ENCODE results near the gene GNB1L.

Gene GNB1L

GRCh38 chr22:19859861-19860510 is 5.3 kb upstream of the GNB1L start:
- DNase-seq, result no peak

GRCh38 chr22:19857382-19857781 is 2.7 kb upstream of the GNB1L start:
- no peak for DNase-seq

DNA sequence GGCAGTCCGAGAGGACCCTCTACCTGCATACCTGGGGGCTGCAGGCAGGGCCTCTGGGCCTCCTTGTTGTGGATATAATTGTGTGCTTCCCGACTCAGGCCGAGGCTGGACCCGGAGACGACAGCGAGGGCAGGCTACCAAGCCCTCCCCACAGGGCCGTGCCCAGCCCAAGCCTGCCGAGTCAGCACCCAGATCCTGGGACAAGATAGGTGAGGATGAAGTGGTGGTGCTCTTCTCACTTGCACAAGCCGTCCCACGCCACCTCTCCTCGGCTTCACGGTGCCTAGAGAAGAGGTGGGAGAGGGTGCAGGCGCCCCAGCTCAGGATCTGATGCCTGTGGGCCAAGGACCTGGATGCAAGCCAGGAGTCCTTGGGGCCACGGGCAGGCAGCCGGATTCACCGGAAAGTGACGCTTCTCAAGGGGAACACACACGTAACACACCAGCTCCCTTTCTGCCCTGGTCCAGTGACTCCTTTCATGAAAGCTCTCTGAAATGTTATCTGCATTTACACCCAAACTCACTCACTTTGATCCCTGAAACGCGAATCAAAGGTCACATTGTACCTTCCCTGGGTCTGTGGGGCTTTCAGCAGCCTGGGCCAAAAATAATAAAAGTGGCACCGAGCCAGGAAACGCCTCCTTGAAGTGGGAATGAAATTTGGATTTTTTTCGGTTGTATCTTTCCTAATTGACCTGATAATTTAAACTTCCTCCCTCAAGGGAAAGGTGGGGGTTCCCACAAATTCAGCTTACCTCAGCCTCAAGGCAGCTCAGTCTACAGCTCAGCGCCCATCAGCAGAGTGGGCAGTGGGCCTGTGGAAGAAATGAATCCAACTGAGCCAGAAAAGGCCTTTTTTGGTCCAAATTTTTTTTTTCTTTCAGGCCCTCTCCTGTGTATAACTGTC is 1.1 kb upstream of the GNB1L start:
- DNase-seq, result peak; percentile 18

- no peak for DNase-seq
Measured at GRCh38 chr22:19853879-19854777, 546 bp downstream of the GNB1L start.

DNA sequence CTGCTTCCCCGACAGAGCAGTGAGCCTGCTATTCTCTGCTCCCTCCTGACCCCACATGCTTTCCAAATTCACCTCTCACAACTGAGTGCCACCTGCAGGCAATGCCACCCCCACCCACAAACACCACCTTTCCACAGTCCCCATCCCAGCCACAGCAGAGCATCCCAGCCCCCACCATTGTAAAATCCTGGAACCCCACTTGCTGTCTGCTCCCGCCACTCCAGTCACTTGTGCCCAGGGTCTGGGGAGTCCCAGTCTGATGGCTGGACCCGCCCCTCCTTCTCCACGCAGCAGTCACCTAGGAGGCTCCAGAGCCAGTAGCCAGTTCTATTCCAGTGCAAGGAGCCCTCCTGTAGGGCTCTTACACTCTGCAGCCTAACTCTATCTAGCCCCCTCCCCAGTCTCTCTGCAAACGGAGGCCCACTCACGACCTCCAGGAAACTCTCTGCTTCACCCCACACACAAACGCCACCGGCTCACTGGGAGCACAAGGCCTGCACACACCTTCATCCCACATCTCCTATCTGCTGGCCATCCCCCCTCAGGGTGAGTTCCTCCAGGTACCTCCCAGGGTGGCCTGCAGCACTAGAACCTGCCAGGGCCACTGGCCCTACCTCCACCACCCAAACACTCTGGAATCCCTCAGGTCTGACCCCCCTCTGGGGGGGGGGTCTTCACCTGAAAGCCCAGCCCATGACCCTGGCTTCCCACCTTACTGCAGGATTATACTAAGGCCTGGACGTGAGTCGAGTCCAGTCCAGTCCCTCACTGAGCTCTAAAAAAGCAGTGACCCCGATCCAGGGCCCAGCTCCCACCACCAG is 1.4 kb downstream of the GNB1L start:
- no peak for DNase-seq

DNA sequence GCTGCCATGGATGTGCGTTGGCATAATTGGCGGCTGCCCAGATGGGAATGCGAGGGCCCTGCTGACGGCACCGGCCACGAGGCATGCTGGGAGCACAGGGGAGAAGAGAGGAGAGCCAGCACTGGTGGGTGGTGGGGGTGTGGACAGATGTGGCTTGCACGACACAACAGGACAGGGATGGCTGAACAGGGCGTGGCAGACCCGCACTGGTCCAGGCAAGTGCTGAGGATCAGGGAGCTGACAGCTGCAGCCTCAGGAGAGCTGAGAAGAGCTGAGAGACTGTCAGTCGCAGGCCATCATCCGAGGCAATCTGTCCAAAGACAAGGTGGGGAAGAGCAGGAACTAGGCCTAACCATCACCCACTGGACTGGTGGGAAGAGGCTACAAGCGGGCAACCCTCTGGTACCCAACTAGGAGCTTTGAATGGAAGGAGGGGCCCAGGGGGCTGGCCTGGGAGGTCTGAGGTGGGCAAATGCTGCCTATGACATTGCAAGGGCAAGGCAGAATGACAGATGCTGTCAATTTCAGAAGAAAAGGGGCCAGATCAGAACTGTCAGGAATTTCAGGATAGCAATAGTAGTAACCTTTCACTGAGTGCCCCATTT is 2.4 kb downstream of the GNB1L start:
- DNase-seq, result no peak

- DNase-seq, result no peak
Measured at GRCh38 chr22:19851291-19852176, 3.1 kb downstream of the GNB1L start.

GRCh38 chr22:19850763-19851109 is 3.9 kb downstream of the GNB1L start:
- no peak for DNase-seq

GRCh38 chr22:19849835-19850762 is 4.6 kb downstream of the GNB1L start:
- no peak for DNase-seq

DNA sequence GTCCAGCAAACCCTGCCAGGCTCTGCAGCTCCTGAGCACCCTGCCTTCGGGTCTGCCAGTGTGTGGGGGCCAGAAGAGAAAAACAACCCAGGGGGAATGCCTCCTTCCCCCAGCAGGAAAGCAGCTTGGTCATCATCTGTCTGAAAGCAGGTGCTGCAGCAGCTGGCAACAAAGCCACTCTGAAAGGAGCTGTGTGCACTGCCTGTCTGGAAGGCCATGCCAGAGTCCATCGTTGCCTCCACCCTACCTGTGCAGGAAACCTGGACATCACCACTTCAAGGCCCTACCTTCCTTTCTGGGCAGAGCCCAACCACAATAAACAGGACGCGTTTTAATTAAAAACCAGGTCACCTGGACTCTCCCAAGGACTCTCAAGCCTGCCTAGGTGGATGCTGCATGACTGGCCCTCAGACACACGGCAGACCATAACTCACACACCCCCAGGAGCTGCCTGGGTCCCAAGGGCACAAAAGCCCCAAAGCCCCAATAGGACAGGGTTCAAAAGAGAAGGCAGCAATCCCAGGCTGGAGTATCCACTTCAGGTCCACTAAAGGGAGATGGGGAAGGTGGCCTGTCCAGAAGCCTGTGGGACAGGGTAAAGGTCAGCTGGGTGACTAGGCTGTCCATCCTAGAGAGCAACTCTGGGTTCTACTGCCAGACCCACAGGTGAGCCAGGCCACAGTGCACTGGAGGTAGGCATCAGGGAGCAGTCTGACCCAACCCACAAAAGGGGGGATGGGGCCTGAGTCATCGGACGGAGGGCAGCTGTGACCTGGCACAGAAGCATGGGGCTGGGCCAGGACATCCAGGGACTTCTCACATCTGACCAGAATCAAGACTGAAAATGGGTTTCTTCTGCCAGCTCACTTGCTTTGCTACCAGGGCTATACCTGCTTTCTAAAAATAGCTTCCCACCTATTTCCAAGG is 6.1 kb downstream of the GNB1L start:
- no peak for DNase-seq

DNA sequence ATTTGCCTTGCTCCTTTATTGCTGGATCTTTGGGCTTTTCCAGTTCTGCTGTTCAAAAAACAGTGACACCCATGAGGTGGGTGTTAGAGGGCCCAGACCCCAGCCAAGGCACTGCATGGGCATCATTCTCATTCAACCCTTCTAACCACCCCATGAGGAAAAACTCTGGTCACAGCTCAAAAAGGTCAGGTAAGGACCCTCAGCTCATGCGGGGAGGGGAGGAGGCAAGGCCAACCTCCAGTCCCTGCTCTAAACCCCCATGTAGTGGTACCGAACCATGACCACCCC is 7.4 kb downstream of the GNB1L start:
- DNase-seq, result no peak

DNA sequence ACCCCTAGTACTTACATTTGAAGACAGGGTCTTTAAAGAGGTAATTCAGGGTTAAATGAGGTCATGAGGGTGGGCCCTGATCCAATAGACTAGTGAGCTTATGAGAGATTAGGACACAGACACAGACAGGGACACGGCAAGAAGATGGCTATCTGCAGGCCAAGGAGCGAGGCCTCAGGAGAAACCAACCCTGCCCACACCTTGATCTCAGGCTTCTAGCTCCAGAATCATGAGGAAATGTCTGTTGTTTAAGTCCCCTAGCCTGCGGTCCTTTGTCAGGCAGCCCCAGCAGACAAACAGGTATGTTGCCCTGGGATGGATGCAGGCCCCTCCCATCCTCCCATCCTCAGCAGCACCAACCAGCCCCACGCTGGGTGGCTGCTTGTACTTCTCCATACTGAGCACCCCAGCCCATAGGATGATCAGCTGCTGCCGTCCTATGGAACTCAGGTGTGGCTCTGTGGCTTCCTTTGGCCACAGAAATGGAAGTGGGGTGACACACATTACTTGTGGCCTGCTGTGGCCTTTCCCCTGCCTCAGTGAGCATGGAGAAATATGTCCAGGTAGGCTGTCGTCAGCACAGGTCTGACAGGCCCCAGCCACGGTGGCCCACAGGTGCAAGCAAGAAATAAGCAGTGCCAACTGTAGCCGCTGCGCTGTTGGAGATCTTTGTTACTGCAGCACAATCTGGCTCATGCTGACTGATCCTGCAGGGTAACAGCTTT is 7.9 kb downstream of the GNB1L start:
- DNase-seq, result no peak

- DNase-seq, result no peak
Measured at GRCh38 chr22:19845054-19845722, 9.5 kb downstream of the GNB1L start.

DNA sequence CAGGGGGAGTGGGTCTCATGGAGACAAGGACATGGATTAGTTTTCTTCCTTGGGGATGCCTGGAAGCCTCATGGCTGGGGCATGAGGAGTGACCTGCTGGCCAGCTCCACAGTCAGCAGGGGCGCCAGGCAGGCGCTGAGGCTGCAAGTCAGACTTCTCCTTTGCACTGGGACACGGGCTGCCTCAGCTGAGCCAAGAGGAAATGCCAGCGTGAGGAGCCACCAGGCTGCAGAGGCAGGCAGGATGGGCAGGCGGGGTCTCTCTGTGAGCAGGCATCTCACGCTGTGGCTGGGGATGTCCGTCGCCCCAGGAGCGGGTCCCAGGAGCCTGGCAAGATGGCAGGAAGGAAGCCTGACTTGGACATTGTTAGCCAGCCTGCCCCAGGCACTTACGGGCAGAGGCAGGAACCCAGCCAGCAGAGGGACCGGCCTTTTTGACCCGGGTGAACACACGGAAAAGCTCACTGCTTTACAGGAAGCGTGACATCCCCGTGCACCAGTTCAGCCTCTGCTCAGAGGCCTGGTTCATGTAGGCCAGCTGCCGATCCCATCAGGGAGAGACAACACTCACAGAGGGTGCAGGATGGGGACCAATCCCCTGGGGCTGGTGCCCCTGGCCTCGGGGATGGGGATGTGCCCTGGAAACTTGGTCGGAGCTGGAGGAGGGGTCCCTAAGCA is 10.2 kb downstream of the GNB1L start:
- DNase-seq, result no peak

GRCh38 chr22:19843857-19844376 is 10.8 kb downstream of the GNB1L start:
- no peak for DNase-seq

- peak; percentile 34 for DNase-seq
Measured at GRCh38 chr22:19843107-19843856, 11.4 kb downstream of the GNB1L start.

Measured in NCI-H2227 treated with DMSO at 0.1 percent for 48 hours (cell line).